HepG2 (cell line): ENCODE measurements around the gene CC2D1B. TPM values are rescaled to one million over a fixed set of nuclear protein-coding genes. Genes with fewer than 3 reads are reported as not detected.

Experiments used
- FOSL2 ChIP-seq: sonication (generic); formaldehyde crosslinking; IDR thresholded peaks from 2 replicates; pipeline ENCODE4 v1.4.0; 2020; ENCODE audit warnings: missing genetic modification reagents
- GMEB1 ChIP-seq: sonication (generic); formaldehyde crosslinking; IDR thresholded peaks from 2 replicates; pipeline ENCODE4 v1.5.1; 2020; ENCODE audit warnings: missing genetic modification reagents, mild to moderate bottlenecking, borderline replicate concordance
- HOMEZ ChIP-seq: IDR thresholded peaks from 2 replicates; pipeline ENCODE4 v1.6.1; 2016; ENCODE audit warnings: low read depth
- MAFK ChIP-seq, 2 experiments: IDR thresholded peaks in 1 of 2; conservative IDR thresholded peaks in 1 of 2; 2 replicates each; pipeline ENCODE4 v1.6.1; 2011; ENCODE audit warnings: improper control_type of control experiment in 2 of 2, low read length in 2 of 2
- MIER3 ChIP-seq: IDR thresholded peaks from 2 replicates; pipeline ENCODE4 v1.6.1; 2016; ENCODE audit warnings: missing compliant biosample characterization, borderline replicate concordance
- NCOA1 ChIP-seq: sonication (generic); formaldehyde crosslinking; IDR thresholded peaks from 2 replicates; pipeline ENCODE4 v1.9.0; 2021; ENCODE audit warnings: missing genetic modification reagents
- NCOR1 ChIP-seq: fragments of 200-600 bp; sonication (generic); IDR thresholded peaks from 2 replicates; pipeline ENCODE4 v1.7.0; 2017; ENCODE audit warnings: antibody characterized with exemption, low read length, borderline replicate concordance
- NPAS2 ChIP-seq: sonication (generic); formaldehyde crosslinking; IDR thresholded peaks from 2 replicates; pipeline ENCODE4 v1.8.0; 2022; ENCODE audit warnings: mild to moderate bottlenecking, missing genetic modification reagents, borderline replicate concordance
- POLR2G ChIP-seq: fragments of 200-400 bp; formaldehyde crosslinking; IDR thresholded peaks from 2 replicates; pipeline ENCODE4 v1.6.1; 2018; ENCODE audit warnings: mild to moderate bottlenecking, low read depth, low read length, moderate library complexity
- SAFB2 ChIP-seq: sonication (generic); formaldehyde crosslinking; IDR thresholded peaks from 2 replicates; pipeline ENCODE4 v1.5.1; 2020; ENCODE audit warnings: missing genetic modification reagents, low read depth, mild to moderate bottlenecking, borderline replicate concordance
- SOX5 ChIP-seq: IDR thresholded peaks from 2 replicates; pipeline ENCODE4 v1.6.1; 2016; ENCODE audit warnings: borderline replicate concordance
- SP140L ChIP-seq: sonication (generic); formaldehyde crosslinking; IDR thresholded peaks from 2 replicates; pipeline ENCODE4 v1.4.0; 2020; ENCODE audit warnings: missing genetic modification reagents, borderline replicate concordance
- SSRP1 ChIP-seq: IDR thresholded peaks from 2 replicates; pipeline ENCODE4 v1.6.1; 2016; ENCODE audit warnings: control low read depth
- TAF1 ChIP-seq: sonication (generic); formaldehyde crosslinking; IDR thresholded peaks from 2 replicates; pipeline ENCODE4 v1.4.0; 2020; ENCODE audit warnings: missing genetic modification reagents
- TARDBP ChIP-seq: sonication (generic); formaldehyde crosslinking; IDR thresholded peaks from 2 replicates; pipeline ENCODE4 v1.8.0; 2022; ENCODE audit warnings: mild to moderate bottlenecking, missing genetic modification reagents
- ZBTB10 ChIP-seq: sonication (generic); formaldehyde crosslinking; IDR thresholded peaks from 2 replicates; pipeline ENCODE4 v1.4.0; 2020; ENCODE audit warnings: missing genetic modification reagents, borderline replicate concordance
- ZBTB43 ChIP-seq: sonication (generic); formaldehyde crosslinking; conservative IDR thresholded peaks from 2 replicates; pipeline ENCODE4 v1.4.0; 2020; ENCODE audit warnings: missing genetic modification reagents
- ZC3H13 ChIP-seq: sonication (generic); formaldehyde crosslinking; IDR thresholded peaks from 2 replicates; pipeline ENCODE4 v1.8.1; 2023; ENCODE audit warnings: mild to moderate bottlenecking, missing genetic modification reagents, moderate library complexity
- ZFX ChIP-seq: sonication (generic); formaldehyde crosslinking; IDR thresholded peaks from 2 replicates; pipeline ENCODE4 v1.4.0; 2020; ENCODE audit warnings: mild to moderate bottlenecking, low read depth, missing genetic modification reagents, moderate library complexity
- ZNF335 ChIP-seq: sonication (generic); formaldehyde crosslinking; IDR thresholded peaks from 2 replicates; pipeline ENCODE4 v1.4.0; 2020; ENCODE audit warnings: missing genetic modification reagents
- ZNF598 ChIP-seq: sonication (generic); formaldehyde crosslinking; IDR thresholded peaks from 2 replicates; pipeline ENCODE4 v1.5.1; 2020; ENCODE audit warnings: mild to moderate bottlenecking, missing genetic modification reagents, borderline replicate concordance
- ZNF605 ChIP-seq: sonication (generic); formaldehyde crosslinking; IDR thresholded peaks from 2 replicates; pipeline ENCODE4 v1.8.0; 2022; ENCODE audit warnings: mild to moderate bottlenecking, missing genetic modification reagents
- polyA plus RNA-seq, 8 experiments: library from polyadenylated mRNA; depleted of rRNA in 3 of 8; stranded (reverse) in 7 of 8; unstranded in 1 of 8; fragments of >200 nt; fragmentation: Illumina TruSeq in 4 of 8; extraction: Trizol in 4 of 8; gene quantifications; 2 replicates each; pipeline versions ENCODE4 v1.2.1 to v1.2.3, GENCODE V29; 2011 to 2016; ENCODE audit warnings: low read depth in 4 of 8, missing spikeins in 1 of 8, mixed read lengths in 1 of 8; ENCODE audit not compliant: insufficient read depth in 1 of 8
- total RNA-seq, 5 experiments: library from RNA; depleted of rRNA; stranded (reverse); fragments of >200 nt; fragmentation: Illumina TruSeq; extraction: Trizol; gene quantifications; 2 replicates each; pipeline ENCODE4 v1.2.3, GENCODE V29; 2016; ENCODE audit warnings: low read depth in 1 of 5

The CC2D1B gene
- total and polyA plus RNA-seq, 2 of the 13 experiments (the other 11 are each of a cell fraction or from before 2014, with no cell fraction given): 7.2 to 19.2 TPM

- TF ChIP-seq SOX5 (CRISPR knock-in tag) (no peak), HOMEZ (CRISPR knock-in tag) (peak; percentile 25; the same call in 1 of the 2 replicates), SP140L (CRISPR knock-in tag) (peak; percentile 72; the same call in 1 of the 2 replicates), ZFX (CRISPR knock-in tag) (peak; percentile 65), ZNF605 (CRISPR knock-in tag) (peak; percentile 86), NPAS2 (CRISPR knock-in tag) (0 out of 2 replicates have a peak, but pooled peaks have one; percentile 31), ZBTB10 (no peak), NCOR1 (peak; percentile 41; the same call in 1 of the 2 replicates), GMEB1 (CRISPR knock-in tag) (peak; percentile 90), MAFK (conservative IDR thresholded peaks at IDR 0.05 in 1 of 2, IDR thresholded peaks at IDR 0.05 in 1 of 2; ENCODE audit: low read length in 2 of 2) (no peak), MIER3 (CRISPR knock-in tag) (peak; percentile 63; the same call in 1 of the 2 replicates), NCOA1 (CRISPR knock-in tag) (0 out of 2 replicates have a peak, but pooled peaks have one; percentile 64), ZNF335 (CRISPR knock-in tag) (peak; percentile 86), SAFB2 (CRISPR knock-in tag) (0 out of 2 replicates have a peak, but pooled peaks have one; percentile 87), ZC3H13 (CRISPR knock-in tag) (peak; percentile 77; the same call in 1 of the 2 replicates), TAF1 (peak; percentile 78), TARDBP (CRISPR knock-in tag) (peak; percentile 44; the same call in 1 of the 2 replicates), FOSL2 (CRISPR knock-in tag) (peak; percentile 43; the same call in 1 of the 2 replicates), ZBTB43 (CRISPR knock-in tag) (0 out of 2 replicates have a peak, but pooled peaks have one; percentile 14), POLR2G (peak; percentile 88), SSRP1 (CRISPR knock-in tag) (no peak), ZNF598 (0 out of 2 replicates have a peak, but pooled peaks have one; percentile 22)
These were observed 38.3 kb upstream of the CC2D1B start, which contains the start of the genes ORC1 and PRPF38A (continued) for GRCh38 chr1:52404116-52404974.
